Stimulated activated CD8-positive, alpha-beta memory T cell treated with anti-CD3 and anti-CD28 coated beads, Interleukin-15, amount 100 ng/mL, for 4 hours (primary cell): ENCODE results near the gene CAMK2B.

Source experiments
- DNase-seq, 2 donors: peaks; one replicate each; pipeline ENCODE4 v3.0.0-alpha.2; 2020; ENCODE audit warnings: low read depth in 2 of 2

Gene CAMK2B

GRCh38 chr7:44231088-44231487 lies 94.3 kb downstream of the CAMK2B start:
- no peak for DNase-seq

GRCh38 chr7:44230286-44230685 lies 95.1 kb downstream of the CAMK2B start:
- no peak for DNase-seq

- no peak for DNase-seq
These were observed 95.8 kb downstream of the CAMK2B start for GRCh38 chr7:44229546-44230105.

GRCh38 chr7:44228571-44229350 lies 96.6 kb downstream of the CAMK2B start:
- DNase-seq = no peak

- DNase-seq = no peak
These were observed 97.5 kb downstream of the CAMK2B start for GRCh38 chr7:44227911-44228310.

GRCh38 chr7:44226396-44226753 lies 99.0 kb downstream of the CAMK2B start:
- DNase-seq = no peak

- no peak for DNase-seq
These were observed 99.6 kb downstream of the CAMK2B start for GRCh38 chr7:44225566-44226395.

- no peak for DNase-seq
These were observed 100.3 kb downstream of the CAMK2B start for GRCh38 chr7:44224974-44225565.

GRCh38 chr7:44224080-44224973 lies 101.1 kb downstream of the CAMK2B start:
- DNase-seq = no peak

- DNase-seq = no peak
These were observed 101.9 kb downstream of the CAMK2B start for GRCh38 chr7:44223362-44224079.

GRCh38 chr7:44222776-44223261 lies 102.6 kb downstream of the CAMK2B start:
- DNase-seq = no peak

GRCh38 chr7:44222074-44222473 lies 103.3 kb downstream of the CAMK2B start:
- no peak for DNase-seq

GRCh38 chr7:44221231-44221791 lies 104.1 kb downstream of the CAMK2B start:
- no peak for DNase-seq

GRCh38 chr7:44220358-44221112 lies 104.9 kb downstream of the CAMK2B start:
- no peak for DNase-seq

GRCh38 chr7:44220046-44220357 lies 105.4 kb downstream of the CAMK2B start:
- DNase-seq = no peak

- DNase-seq = no peak
These were observed 105.9 kb downstream of the CAMK2B start for GRCh38 chr7:44219371-44220045.

GRCh38 chr7:44218418-44219201 lies 106.8 kb downstream of the CAMK2B start:
- no peak for DNase-seq

- no peak for DNase-seq
These were observed 107.5 kb downstream of the CAMK2B start for GRCh38 chr7:44217852-44218402.
